GM12891 (cell line): ENCODE results near the gene TRIM73.
"Not testable (repeated sequence)": the region's sequence is repeated elsewhere in the genome, so short reads cannot be mapped to it uniquely, and the experiment has no call there.

Experiments used
- POLR2A ChIP-seq: IDR thresholded peaks from 2 replicates; pipeline ENCODE4 v1.6.1; 2011; ENCODE audit warnings: low read depth, low read length, control low read depth
- POLR2AphosphoS5 ChIP-seq: IDR thresholded peaks from 2 replicates; pipeline ENCODE4 v1.6.1; 2011; ENCODE audit warnings: low read depth, low read length, control low read depth
- SPI1 ChIP-seq: IDR thresholded peaks from 2 replicates; pipeline ENCODE4 v1.6.1; 2011; ENCODE audit warnings: low read depth, low read length, control low read depth

DNA sequence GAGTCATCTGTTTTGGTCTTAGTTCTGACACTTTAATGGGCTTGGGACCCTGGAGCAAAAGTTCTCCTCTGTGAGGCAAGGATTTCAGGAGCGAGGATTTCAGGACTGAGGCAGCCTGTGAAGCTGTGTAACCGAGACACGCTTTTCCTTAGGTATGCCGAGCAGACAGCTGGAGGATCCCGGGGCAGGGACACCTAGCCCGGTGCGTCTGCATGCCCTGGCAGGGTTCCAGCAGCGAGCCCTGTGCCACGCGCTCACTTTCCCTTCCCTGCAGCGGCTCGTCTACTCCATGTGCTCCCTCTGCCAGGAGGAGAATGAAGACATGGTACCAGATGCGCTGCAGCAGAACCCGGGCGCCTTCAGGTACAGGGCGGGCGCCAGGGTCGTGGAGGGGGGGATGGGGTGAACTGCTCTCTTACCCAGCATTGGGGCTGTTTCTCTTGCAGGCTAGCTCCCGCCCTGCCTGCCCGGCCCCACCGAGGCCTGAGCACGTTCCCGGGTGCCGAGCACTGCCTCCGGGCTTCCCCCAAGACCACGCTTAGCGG, 20.5 kb downstream of the TRIM73 start:
- TF ChIP-seq POLR2A, SPI1, POLR2AphosphoS5: not testable (repeated sequence)
